Tibial nerve (tissue), 4 donors: ENCODE results near the gene DOHH. TPM values are rescaled to one million over a fixed set of nuclear protein-coding genes. Genes with fewer than 3 reads are reported as not detected.

Source experiments
- DNase-seq, 2 donors: peaks; one replicate each; pipeline ENCODE4 v3.0.0-alpha.2; 2019; ENCODE audit warnings: low spot score in 2 of 2
- H3K27ac ChIP-seq, 4 donors: fragments of 200-600 bp; sonication (generic) in 3 of 4; one replicate each; pipeline ENCODE4 v1.5.1; 2017 to 2019; ENCODE audit warnings: mild to moderate bottlenecking in 1 of 4
- H3K27me3 ChIP-seq, 2 donors: fragments of 200-600 bp; sonication (generic) in 1 of 2; one replicate each; pipeline versions ENCODE4 v1.5.1 to v1.6.0; 2017 to 2019
- H3K36me3 ChIP-seq, 3 donors: fragments of 200-600 bp; sonication (generic); one replicate each; pipeline ENCODE4 v1.5.1; 2018 to 2019
- H3K4me1 ChIP-seq, 4 donors: fragments of 200-600 bp; sonication (generic) in 3 of 4; one replicate each; pipeline ENCODE4 v1.5.1; 2017 to 2019
- H3K4me3 ChIP-seq, 4 donors: fragments of 200-600 bp; sonication (generic) in 3 of 4; one replicate each; pipeline ENCODE4 v1.5.1; 2017 to 2019; ENCODE audit warnings: mild to moderate bottlenecking in 1 of 4, moderate library complexity in 1 of 4
- H3K9me3 ChIP-seq, 4 donors: fragments of 200-600 bp; sonication (generic) in 3 of 4; one replicate each; pipeline ENCODE4 v1.5.1; 2017 to 2019
- EP300 ChIP-seq, 2 donors: sonication (generic); formaldehyde crosslinking; IDR thresholded peaks; one replicate each; pipeline ENCODE4 v1.6.1; 2017; ENCODE audit warnings: antibody characterized with exemption in 2 of 2, mild to moderate bottlenecking in 1 of 2
- POLR2A ChIP-seq, 2 donors: fragments of 450-650 bp; IDR thresholded peaks; one replicate each; pipeline ENCODE4 v1.6.1; 2017; ENCODE audit warnings: antibody characterized with exemption in 2 of 2, mild to moderate bottlenecking in 2 of 2, moderate library complexity in 2 of 2
- WGBS, 2 donors: methylation state at CpG; one replicate each; pipeline ENCODE4 v1.1.5; 2018; 5-methylcytosine and 5-hydroxymethylcytosine counted together
- total RNA-seq, 4 donors: library from RNA; depleted of rRNA; stranded (reverse); fragments of >200 nt; gene quantifications; one replicate each; pipeline ENCODE4 v1.1.0, GENCODE V29; 2016
- TF ChIP-seq, protein P1 (sequence below), 5 experiments: fragments of 200-600 bp in 3 of 5; fragments of 450-650 bp in 2 of 5; sonication (generic) in 3 of 5; IDR thresholded peaks; one replicate each; pipeline ENCODE4 v1.5.1; 2016 to 2019; ENCODE audit warnings: antibody characterized with exemption in 5 of 5, mild to moderate bottlenecking in 3 of 5, moderate library complexity in 2 of 5

DOHH gene
- total RNA-seq, 4 donors from 2014 or later = 19.7 to 30.3 (median 23.0) TPM

DNA sequence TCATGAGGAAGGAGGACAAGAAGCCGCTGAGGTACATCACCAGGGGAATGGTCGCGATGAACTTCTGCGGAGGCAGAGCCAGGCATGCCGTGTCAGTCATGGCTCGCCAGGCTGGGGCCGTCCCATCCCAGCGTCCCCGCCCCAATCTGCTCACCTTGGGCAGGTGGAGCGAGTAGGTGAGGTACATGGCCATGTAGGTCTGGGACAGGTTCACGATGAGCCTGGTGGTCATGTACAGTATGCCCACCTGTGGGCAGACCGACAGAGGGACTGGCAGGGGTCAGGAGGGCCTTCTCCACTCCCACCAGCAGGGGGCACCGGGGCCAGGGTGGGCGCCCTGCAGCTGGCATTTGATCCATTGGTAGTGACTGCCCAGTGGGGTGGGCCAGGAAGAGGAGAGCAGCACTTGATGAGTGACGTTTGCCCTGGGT is 46.8 kb upstream of the DOHH start:
- no peak for DNase-seq
- H3K4me3 ChIP-seq = no peak overlapping the region
- peaks cover 0 to 76% (median 6%) of the 10 kb centered on the region in 3 donors for H3K36me3 ChIP-seq
- WGBS, 2 donors = 86 to 89% methylated on average over 15 of the region's 15 CpGs
- no peaks in the 10 kb centered on the region for H3K9me3 ChIP-seq
- peaks cover 0 to 46% (median 7%) of the 10 kb centered on the region in 4 donors for H3K4me1 ChIP-seq
- H3K27ac ChIP-seq = peak overlapping the region in 1 of 4 donors; percentile 63
- TF ChIP-seq POLR2A (IDR thresholded peaks at IDR 0.05) (no peak), EP300 (IDR thresholded peaks at IDR 0.05) (no peak)
- TF ChIP-seq, protein P1, sequence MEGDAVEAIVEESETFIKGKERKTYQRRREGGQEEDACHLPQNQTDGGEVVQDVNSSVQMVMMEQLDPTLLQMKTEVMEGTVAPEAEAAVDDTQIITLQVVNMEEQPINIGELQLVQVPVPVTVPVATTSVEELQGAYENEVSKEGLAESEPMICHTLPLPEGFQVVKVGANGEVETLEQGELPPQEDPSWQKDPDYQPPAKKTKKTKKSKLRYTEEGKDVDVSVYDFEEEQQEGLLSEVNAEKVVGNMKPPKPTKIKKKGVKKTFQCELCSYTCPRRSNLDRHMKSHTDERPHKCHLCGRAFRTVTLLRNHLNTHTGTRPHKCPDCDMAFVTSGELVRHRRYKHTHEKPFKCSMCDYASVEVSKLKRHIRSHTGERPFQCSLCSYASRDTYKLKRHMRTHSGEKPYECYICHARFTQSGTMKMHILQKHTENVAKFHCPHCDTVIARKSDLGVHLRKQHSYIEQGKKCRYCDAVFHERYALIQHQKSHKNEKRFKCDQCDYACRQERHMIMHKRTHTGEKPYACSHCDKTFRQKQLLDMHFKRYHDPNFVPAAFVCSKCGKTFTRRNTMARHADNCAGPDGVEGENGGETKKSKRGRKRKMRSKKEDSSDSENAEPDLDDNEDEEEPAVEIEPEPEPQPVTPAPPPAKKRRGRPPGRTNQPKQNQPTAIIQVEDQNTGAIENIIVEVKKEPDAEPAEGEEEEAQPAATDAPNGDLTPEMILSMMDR (IDR thresholded peaks at IDR 0.05) = peak; percentile 7 to 48 (median 35)
- H3K27me3 ChIP-seq = no peaks in the 10 kb centered on the region

DNA sequence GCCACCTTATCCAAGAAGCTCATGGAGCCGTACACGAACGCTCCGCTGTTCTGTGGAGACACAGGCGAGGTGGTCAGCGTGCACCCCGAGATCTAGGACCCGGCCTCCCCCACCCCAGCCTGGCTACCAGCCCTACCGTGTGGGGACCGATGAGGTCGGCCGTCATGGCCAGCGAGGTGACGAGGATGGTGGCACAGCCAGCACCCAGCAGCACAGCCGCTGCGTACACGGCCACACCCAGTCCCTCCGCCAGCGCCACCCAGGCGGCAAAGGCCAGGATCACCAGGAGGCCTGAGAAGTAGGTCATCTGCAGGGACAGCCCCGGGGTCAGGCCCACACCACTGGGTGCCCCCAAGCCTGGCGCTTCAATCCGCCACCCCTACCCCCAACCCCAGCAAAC is 45.6 kb upstream of the DOHH start:
- DNase-seq = no peak
- peaks cover 0 to 46% (median 7%) of the 10 kb centered on the region in 4 donors for H3K4me1 ChIP-seq
- H3K4me3 ChIP-seq = no peak overlapping the region
- peaks cover 0 to 78% (median 6%) of the 10 kb centered on the region in 3 donors for H3K36me3 ChIP-seq
- peak overlapping the region in 1 of 4 donors; percentile 58 for H3K27ac ChIP-seq
- 88 to 92% methylated on average over 8 to 23 of the region's 23 CpGs for WGBS, 2 donors
- H3K27me3 ChIP-seq = no peaks in the 10 kb centered on the region
- no peaks in the 10 kb centered on the region for H3K9me3 ChIP-seq
- TF ChIP-seq, protein P1 (IDR thresholded peaks at IDR 0.05) = no peak
- no peak for TF ChIP-seq EP300 (IDR thresholded peaks at IDR 0.05)
- TF ChIP-seq POLR2A (IDR thresholded peaks at IDR 0.05) = no peak

DNA sequence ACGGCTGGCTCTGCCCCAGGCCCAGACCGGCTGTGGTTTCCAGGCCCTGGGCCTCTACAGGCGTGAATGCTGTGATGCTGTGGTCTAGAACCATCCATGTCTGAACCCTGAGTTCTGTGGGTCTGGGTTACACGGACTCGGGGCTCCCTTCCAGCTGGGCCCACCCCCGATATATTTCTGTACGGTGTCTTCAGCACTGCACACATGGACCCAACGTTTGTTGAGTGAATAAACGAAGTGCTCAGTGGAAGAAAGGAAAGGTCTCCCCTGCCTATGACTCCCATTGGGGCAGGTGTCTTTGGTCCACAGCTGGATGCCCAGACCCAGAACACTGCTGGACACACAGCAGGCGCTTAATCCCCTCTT is 45.2 kb upstream of the DOHH start:
- H3K27ac ChIP-seq = peak overlapping the region in 2 of 4 donors; percentile 54 to 58
- DNase-seq = no peak
- no peak for TF ChIP-seq POLR2A (IDR thresholded peaks at IDR 0.05)
- TF ChIP-seq EP300 (IDR thresholded peaks at IDR 0.05) = no peak
- TF ChIP-seq, protein P1 (IDR thresholded peaks at IDR 0.05) = no peak
- no peak overlapping the region for H3K4me3 ChIP-seq
- H3K4me1 ChIP-seq = peaks cover 0 to 46% (median 7%) of the 10 kb centered on the region in 4 donors
- H3K36me3 ChIP-seq = peaks cover 0 to 74% (median 6%) of the 10 kb centered on the region in 3 donors
- H3K27me3 ChIP-seq = no peaks in the 10 kb centered on the region
- no peaks in the 10 kb centered on the region for H3K9me3 ChIP-seq
- 75 to 80% methylated on average over 10 of the region's 10 CpGs for WGBS, 2 donors

DNA sequence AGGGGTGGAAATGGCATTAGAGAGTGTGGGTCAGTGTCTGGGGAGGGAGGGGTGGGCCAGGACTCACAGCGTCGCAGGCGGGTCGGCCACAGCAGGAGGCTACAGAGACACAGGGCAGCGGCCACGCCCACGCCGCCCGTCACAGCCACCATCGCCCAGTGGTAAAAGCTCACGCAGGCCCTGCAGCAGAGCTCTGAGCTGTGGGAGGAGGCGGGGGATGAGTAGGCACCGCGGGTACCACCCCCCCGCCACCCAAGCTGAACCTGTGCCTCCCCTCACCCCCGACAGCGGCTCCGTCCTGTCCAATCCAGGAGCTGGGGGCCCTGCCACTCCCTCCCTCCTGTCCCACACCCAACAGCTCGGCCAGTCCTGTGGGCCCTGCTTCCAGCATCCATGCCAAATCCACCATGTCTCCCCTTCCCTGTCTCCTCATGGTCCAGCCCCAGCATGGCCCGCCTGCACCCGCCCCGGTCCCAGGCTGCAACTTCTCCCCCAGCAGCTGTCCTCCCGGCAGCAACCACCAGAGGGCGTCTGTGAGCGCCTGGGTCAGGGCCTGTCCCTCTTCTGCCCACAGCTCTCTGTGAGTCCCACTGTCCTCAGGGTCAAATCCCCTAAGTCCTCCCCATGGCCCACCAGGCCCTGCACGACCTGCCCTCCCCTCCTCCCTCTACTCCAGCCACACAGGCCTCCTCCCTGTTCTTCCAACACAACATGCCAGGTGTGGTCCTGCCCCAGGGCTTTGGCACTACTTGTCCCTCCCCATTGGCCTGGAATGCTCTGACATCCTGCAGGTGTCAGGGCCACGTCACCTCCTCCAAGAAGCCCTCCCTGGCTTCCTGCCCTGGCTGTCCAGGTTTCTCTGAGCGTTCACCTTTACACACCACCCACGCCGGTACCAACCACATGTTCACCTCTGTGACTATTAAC is 44.5 kb upstream of the DOHH start:
- Histone ChIP-seq H3K4me3 (no peak overlapping the region), H3K9me3 (no peaks in the 10 kb centered on the region), H3K4me1 (peaks cover 0 to 46% (median 7%) of the 10 kb centered on the region in 4 donors), H3K27ac (peak overlapping the region in 2 of 4 donors; percentile 54 to 58), H3K27me3 (no peaks in the 10 kb centered on the region), H3K36me3 (peaks cover 0 to 67% (median 6%) of the 10 kb centered on the region in 3 donors)
- peak; percentile 56 to 74 for DNase-seq
- WGBS, 2 donors = 52 to 58% methylated on average over 20 to 30 of the region's 30 CpGs
- TF ChIP-seq, protein P1 (IDR thresholded peaks at IDR 0.05) = peak; percentile 91 to 96 (median 94)
- TF ChIP-seq POLR2A (IDR thresholded peaks at IDR 0.05) (no peak), EP300 (IDR thresholded peaks at IDR 0.05) (no peak)

DNA sequence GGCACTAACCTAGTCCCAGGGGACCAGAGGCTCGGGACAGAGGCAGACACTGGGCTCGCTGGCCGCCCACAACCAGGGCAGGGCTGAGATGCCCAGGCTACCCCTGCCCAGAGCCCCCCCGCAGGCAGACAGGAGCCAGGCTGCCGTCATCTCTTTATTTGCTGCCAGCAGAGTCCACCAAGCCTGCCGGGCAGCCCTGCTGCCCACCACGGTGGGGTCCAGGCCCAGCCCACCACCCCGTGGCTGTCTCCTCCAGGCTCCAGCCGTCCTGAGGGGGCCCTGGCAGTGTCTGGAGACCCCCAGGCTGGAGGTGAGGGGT is 43.5 kb upstream of the DOHH start:
- Histone ChIP-seq H3K4me1 (peaks cover 0 to 51% (median 12%) of the 10 kb centered on the region in 4 donors), H3K36me3 (peaks cover 0 to 58% (median 6%) of the 10 kb centered on the region in 3 donors), H3K27me3 (no peaks in the 10 kb centered on the region), H3K9me3 (no peaks in the 10 kb centered on the region), H3K27ac (peak overlapping the region in 2 of 4 donors; percentile 54 to 58), H3K4me3 (no peak overlapping the region)
- WGBS, 2 donors = 64 to 70% methylated on average over 7 to 9 of the region's 9 CpGs
- TF ChIP-seq EP300 (IDR thresholded peaks at IDR 0.05) (no peak), POLR2A (IDR thresholded peaks at IDR 0.05) (no peak)
- DNase-seq = no peak
